ENCODE measurements around the gene DNER. TPM values are rescaled to one million over a fixed set of nuclear protein-coding genes. Genes with fewer than 3 reads are reported as not detected.
A peak's percentile ranks its signal among the peaks of the same experiment; 100 is the strongest.
"Not testable (repeated sequence)": the region's sequence is repeated elsewhere in the genome, so short reads cannot be mapped to it uniquely, and the experiment has no call there.

The DNER gene
- total RNA-seq, 4 donors from 2014 or later: 0.41 to 2.6 (median 1.2) TPM

- no peak overlapping the region for H3K4me3 ChIP-seq
- TF ChIP-seq CTCF (IDR thresholded peaks at IDR 0.05 in 4 of 5, conservative IDR thresholded peaks at IDR 0.05 in 1 of 5) (peak in 1 of 5 experiments; percentile 9), POLR2A (IDR thresholded peaks at IDR 0.05) (no peak)
- no peak overlapping the region for H3K27ac ChIP-seq
- no peak for ATAC-seq
- in situ Hi-C loops (cut with MboI; ENCODE audit: low sequenced_read_pairs in 4 of 4): no loop called here
- intact Hi-C loops (cut with DNase I; ENCODE audit: low total_unique reads): no loop called here
- H3K36me3 ChIP-seq: no peaks in the 10 kb centered on the region
- H3K4me1 ChIP-seq: no peaks in the 10 kb centered on the region
- no peak for DNase-seq
- no peaks in the 10 kb centered on the region for H3K9me3 ChIP-seq
- H3K27me3 ChIP-seq: no peaks in the 10 kb centered on the region
Observed at GRCh38 chr2:229342376-229342775, 372.0 kb downstream of the DNER start.

DNA sequence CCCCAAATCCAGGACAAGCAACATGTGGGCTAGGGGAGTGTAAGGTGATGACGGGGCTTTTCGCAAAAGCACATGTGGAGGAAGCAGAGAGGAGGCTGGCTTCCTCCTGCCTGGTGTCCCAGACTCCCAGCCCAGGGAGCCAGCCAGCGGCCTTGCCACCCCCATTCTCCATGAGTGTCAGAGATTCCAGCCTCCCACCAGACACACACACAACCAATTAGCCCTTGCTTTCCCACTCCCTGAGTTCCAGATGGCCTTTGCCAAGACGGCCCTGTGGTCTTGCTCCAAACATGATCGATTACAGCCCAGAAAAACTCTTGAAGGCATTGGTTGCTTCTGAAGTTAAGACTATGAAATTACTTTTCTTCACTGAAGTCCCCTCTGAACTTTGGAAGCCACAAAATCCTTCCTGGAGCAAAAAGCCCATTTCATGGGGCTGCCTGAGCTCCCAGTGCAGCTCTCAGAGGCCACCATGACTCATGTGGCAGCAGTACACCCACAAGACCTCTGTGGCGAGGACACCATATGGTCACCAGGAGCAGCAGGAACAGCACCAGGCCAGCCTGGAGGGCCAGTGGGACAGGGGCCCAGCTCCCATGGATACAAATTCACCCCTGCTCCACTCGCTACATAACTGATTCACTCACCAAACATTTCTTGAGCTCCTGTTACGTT is 374.1 kb downstream of the DNER start:
- Histone ChIP-seq H3K27ac (no peak overlapping the region), H3K4me1 (no peaks in the 10 kb centered on the region), H3K4me3 (no peak overlapping the region), H3K36me3 (no peaks in the 10 kb centered on the region), H3K27me3 (no peaks in the 10 kb centered on the region), H3K9me3 (no peaks in the 10 kb centered on the region)
- in situ Hi-C loops (cut with MboI; ENCODE audit: low sequenced_read_pairs in 4 of 4) (no loop called here), intact Hi-C loops (cut with DNase I; ENCODE audit: low total_unique reads) (no loop called here)
- TF ChIP-seq CTCF (IDR thresholded peaks at IDR 0.05 in 4 of 5, conservative IDR thresholded peaks at IDR 0.05 in 1 of 5): no peak
- TF ChIP-seq POLR2A (IDR thresholded peaks at IDR 0.05): no peak
- ATAC-seq (no peak), DNase-seq (no peak)

DNA sequence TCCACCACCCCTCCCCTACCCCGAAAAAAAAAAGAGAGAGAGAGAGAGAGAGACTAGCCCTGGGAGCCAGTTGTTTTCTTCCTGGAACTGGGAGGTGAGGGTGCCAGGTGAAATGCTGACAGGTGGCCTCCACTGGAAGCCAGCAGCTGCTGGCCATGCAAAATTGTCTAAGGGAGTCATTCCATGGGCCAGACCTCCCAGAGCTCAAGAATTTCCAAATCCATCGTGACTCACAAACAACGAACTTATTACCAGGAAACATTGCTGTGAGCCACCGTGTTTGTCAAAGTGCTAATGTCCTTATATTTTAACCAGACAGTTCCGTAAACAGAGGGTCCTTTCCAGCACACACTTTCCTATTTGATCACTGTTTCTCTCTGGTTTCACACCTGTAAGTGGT is 374.7 kb downstream of the DNER start:
- no peaks in the 10 kb centered on the region for H3K9me3 ChIP-seq
- TF ChIP-seq POLR2A (IDR thresholded peaks at IDR 0.05) (no peak), CTCF (IDR thresholded peaks at IDR 0.05 in 4 of 5, conservative IDR thresholded peaks at IDR 0.05 in 1 of 5) (no peak)
- ATAC-seq: no peak
- no peak overlapping the region for H3K27ac ChIP-seq
- in situ Hi-C loops (cut with MboI; ENCODE audit: low sequenced_read_pairs in 4 of 4) (no loop called here), intact Hi-C loops (cut with DNase I; ENCODE audit: low total_unique reads) (no loop called here)
- no peaks in the 10 kb centered on the region for H3K27me3 ChIP-seq
- no peak overlapping the region for H3K4me3 ChIP-seq
- DNase-seq: no peak
- H3K4me1 ChIP-seq: no peaks in the 10 kb centered on the region
- no peaks in the 10 kb centered on the region for H3K36me3 ChIP-seq

GRCh38 chr2:229339171-229339570 is 375.2 kb downstream of the DNER start:
- H3K27ac ChIP-seq; H3K27me3 ChIP-seq; H3K4me1 ChIP-seq; H3K9me3 ChIP-seq; in situ Hi-C loops (cut with MboI; ENCODE audit: low sequenced_read_pairs in 4 of 4); ATAC-seq; H3K36me3 ChIP-seq; H3K4me3 ChIP-seq; DNase-seq; intact Hi-C loops (cut with DNase I; ENCODE audit: low total_unique reads): not testable (repeated sequence)

- Histone ChIP-seq H3K9me3 (no peaks in the 10 kb centered on the region), H3K4me3 (no peak overlapping the region), H3K36me3 (no peaks in the 10 kb centered on the region), H3K27me3 (no peaks in the 10 kb centered on the region), H3K27ac (no peak overlapping the region), H3K4me1 (no peaks in the 10 kb centered on the region)
- DNase-seq (no peak), ATAC-seq (peak in 1 of 2 donors; percentile 24)
- TF ChIP-seq POLR2A (IDR thresholded peaks at IDR 0.05) (no peak), CTCF (IDR thresholded peaks at IDR 0.05 in 4 of 5, conservative IDR thresholded peaks at IDR 0.05 in 1 of 5) (no peak)
- intact Hi-C loops (cut with DNase I; ENCODE audit: low total_unique reads) (no loop called here), in situ Hi-C loops (cut with MboI; ENCODE audit: low sequenced_read_pairs in 4 of 4) (no loop called here)
Observed at GRCh38 chr2:229335877-229336346, 378.4 kb downstream of the DNER start.

All from gastrocnemius medialis (tissue), 4 donors.